GM23248 (cell line): Measurements from ENCODE around the gene HHATL. TPM values are rescaled to one million over a fixed set of nuclear protein-coding genes. Genes with fewer than 3 reads are reported as not detected.
"Not testable (repeated sequence)": the region's sequence is repeated elsewhere in the genome, so short reads cannot be mapped to it uniquely, and the experiment has no call there.

ENCODE experiments used
- DNase-seq: peaks from one replicate; pipeline ENCODE4 v3.0.0-alpha.2; 2015
- H2AFZ ChIP-seq: fragments of 200-600 bp; sonication (generic); 2 replicates; pipeline ENCODE4 v1.6.1; 2016; ENCODE audit warnings: antibody characterized with exemption
- H3F3A ChIP-seq: fragments of 200-600 bp; sonication (generic); 2 replicates; pipeline ENCODE4 v1.6.1; 2016; ENCODE audit warnings: mild to moderate bottlenecking, antibody characterized with exemption, mixed run types; ENCODE audit not compliant: insufficient read depth
- H3K27ac ChIP-seq: fragments of 200-600 bp; sonication (generic); 2 replicates; pipeline ENCODE4 v1.5.1; 2016; ENCODE audit warnings: mild to moderate bottlenecking
- H3K27me3 ChIP-seq: fragments of 200-600 bp; sonication (generic); replicated peaks from 2 replicates; pipeline ENCODE4 v1.6.1; 2016; ENCODE audit warnings: mild to moderate bottlenecking; ENCODE audit not compliant: insufficient read depth
- H3K36me3 ChIP-seq: fragments of 200-600 bp; sonication (generic); 2 replicates; pipeline ENCODE4 v1.6.1; 2016; ENCODE audit warnings: low read depth, mild to moderate bottlenecking
- H3K4me1 ChIP-seq: fragments of 200-600 bp; sonication (generic); 2 replicates; pipeline ENCODE4 v1.6.1; 2016; ENCODE audit warnings: mild to moderate bottlenecking; ENCODE audit not compliant: insufficient read depth
- H3K4me2 ChIP-seq: fragments of 200-600 bp; sonication (generic); one replicate; pipeline ENCODE4 v1.6.1; 2016; ENCODE audit warnings: mild to moderate bottlenecking; ENCODE audit not compliant: unreplicated experiment
- H3K4me3 ChIP-seq: fragments of 200-600 bp; sonication (generic); 2 replicates; pipeline ENCODE4 v1.5.1; 2016; ENCODE audit warnings: mild to moderate bottlenecking
- H3K79me2 ChIP-seq: fragments of 200-600 bp; sonication (generic); 2 replicates; pipeline ENCODE4 v1.6.1; 2016; ENCODE audit warnings: mild to moderate bottlenecking; ENCODE audit not compliant: insufficient read depth
- H3K9ac ChIP-seq: fragments of 200-600 bp; sonication (generic); 2 replicates; pipeline ENCODE4 v1.6.1; 2016; ENCODE audit warnings: mild to moderate bottlenecking
- H3K9me2 ChIP-seq: fragments of 200-600 bp; sonication (generic); 2 replicates; pipeline ENCODE4 v1.6.1; 2016; ENCODE audit warnings: mixed run types, mild to moderate bottlenecking, moderate library complexity; ENCODE audit not compliant: insufficient read depth
- H3K9me3 ChIP-seq: fragments of 200-600 bp; sonication (generic); one replicate; pipeline ENCODE4 v1.6.1; 2017; ENCODE audit warnings: low read depth
- H4K20me1 ChIP-seq: fragments of 200-600 bp; sonication (generic); 2 replicates; pipeline ENCODE4 v1.6.0; 2016; ENCODE audit not compliant: insufficient read depth
- EZH2 ChIP-seq: fragments of 200-600 bp; sonication (generic); IDR thresholded peaks from 2 replicates; pipeline ENCODE4 v1.6.1; 2018; ENCODE audit warnings: antibody characterized with exemption, mild to moderate bottlenecking; ENCODE audit not compliant: insufficient read depth, poor library complexity, severe bottlenecking
- EZH2phosphoT487 ChIP-seq: fragments of 200-600 bp; sonication (generic); IDR thresholded peaks from 2 replicates; pipeline ENCODE4 v1.6.1; 2018; ENCODE audit warnings: antibody characterized with exemption, moderate library complexity, mild to moderate bottlenecking, low read depth; ENCODE audit not compliant: insufficient read depth
- WGBS, 2 experiments: methylation state at CpG; one replicate each; pipeline ENCODE4 v1.1.6; 2015 to 2017; ENCODE audit warnings: low lambda C conversion rate in 2 of 2, low coverage in 1 of 2; ENCODE audit errors: missing lambda C conversion rate in 2 of 2; 5-methylcytosine and 5-hydroxymethylcytosine counted together
- in situ Hi-C: fragments of 300-500 bp; cut with MboI; formaldehyde crosslinking; loops from 2 replicates; pipeline ENCODE4 v1.15.0; 2020
- polyA plus RNA-seq: library from polyadenylated mRNA; unstranded; fragments of >200 nt; fragmentation: Nextera tagmentation; extraction: Ambion mirVana; gene quantifications from 2 replicates; pipeline ENCODE4 v1.2.1, GENCODE V29; 2016
- total RNA-seq: library from RNA; depleted of rRNA; stranded (reverse); fragments of >200 nt; shearing (Covaris generic); gene quantifications from 2 replicates; pipeline ENCODE4 v1.2.3, GENCODE V29; 2014

Gene HHATL
- total and polyA plus RNA-seq, 2 experiments from 2014 or later, result not detected

GRCh38 chr3:42723219-42723618, 20.6 kb upstream of the HHATL start:
- 65 to 68% methylated on average over 2 of the region's 2 CpGs for WGBS, 2 experiments
- Histone ChIP-seq H3K9me3 (no peaks in the 10 kb centered on the region), H3K27ac (no peak overlapping the region), H3K4me2 (no peak overlapping the region), H3K79me2 (no peaks in the 10 kb centered on the region), H3K4me3 (no peak overlapping the region), H3K36me3 (no peaks in the 10 kb centered on the region), H3F3A (no peaks in the 10 kb centered on the region), H3K9ac (no peak overlapping the region), H2AFZ (no peak overlapping the region), H3K27me3 (peaks cover 10% of the 10 kb centered on the region), H3K4me1 (no peaks in the 10 kb centered on the region), H3K9me2 (no peaks in the 10 kb centered on the region), H4K20me1 (no peaks in the 10 kb centered on the region)
- DNase-seq, result peak; percentile 32
- TF ChIP-seq EZH2phosphoT487 (no peak), EZH2 (no peak)
- in situ Hi-C loops, result no loop called here

GRCh38 chr3:42722442-42722841, 19.8 kb upstream of the HHATL start:
- peaks cover 10% of the 10 kb centered on the region for H3K27me3 ChIP-seq
- in situ Hi-C loops, result not testable (repeated sequence)

GRCh38 chr3:42721690-42722089, 19.1 kb upstream of the HHATL start:
- Histone ChIP-seq H3K36me3 (no peaks in the 10 kb centered on the region), H3K27ac (no peak overlapping the region), H2AFZ (no peak overlapping the region), H3K4me2 (no peak overlapping the region), H3F3A (no peaks in the 10 kb centered on the region), H3K9me3 (no peaks in the 10 kb centered on the region), H3K9me2 (no peaks in the 10 kb centered on the region), H4K20me1 (no peaks in the 10 kb centered on the region), H3K27me3 (peaks cover 10% of the 10 kb centered on the region), H3K4me1 (no peaks in the 10 kb centered on the region), H3K9ac (no peak overlapping the region), H3K79me2 (no peaks in the 10 kb centered on the region), H3K4me3 (no peak overlapping the region)
- TF ChIP-seq EZH2phosphoT487, result no peak
- TF ChIP-seq EZH2, result no peak
- DNase-seq, result no peak
- in situ Hi-C loops, result no loop called here
- 0 to 4% methylated on average over 1 of the region's 1 CpG for WGBS, 2 experiments

More at GRCh38 chr3:42722442-42722841, 19.8 kb upstream of the HHATL start:
- not testable (repeated sequence) for H3K9me2 ChIP-seq, H3K9ac ChIP-seq, H2AFZ ChIP-seq, H3K79me2 ChIP-seq, H3K4me3 ChIP-seq, H3K36me3 ChIP-seq, DNase-seq, H3F3A ChIP-seq, H3K4me2 ChIP-seq, H3K9me3 ChIP-seq, H3K27ac ChIP-seq, H4K20me1 ChIP-seq, H3K4me1 ChIP-seq
- WGBS, 2 experiments, result 88 to 96% methylated on average over 2 to 3 of the region's 3 CpGs

GRCh38 chr3:42720126-42720525, 17.5 kb upstream of the HHATL start:
- Histone ChIP-seq H3K9me3 (no peaks in the 10 kb centered on the region), H2AFZ (no peak overlapping the region), H3K4me3 (no peak overlapping the region), H4K20me1 (no peaks in the 10 kb centered on the region), H3K4me1 (no peaks in the 10 kb centered on the region), H3K79me2 (no peaks in the 10 kb centered on the region), H3K27me3 (peaks cover 10% of the 10 kb centered on the region), H3K9ac (no peak overlapping the region), H3K27ac (no peak overlapping the region), H3F3A (no peaks in the 10 kb centered on the region), H3K4me2 (no peak overlapping the region), H3K36me3 (no peaks in the 10 kb centered on the region), H3K9me2 (no peaks in the 10 kb centered on the region)
- TF ChIP-seq EZH2 (no peak), EZH2phosphoT487 (no peak)
- no peak for DNase-seq
- WGBS, 2 experiments, result 79% methylated on average over 4 of the region's 4 CpGs
- in situ Hi-C loops, result no loop called here

- no peak for TF ChIP-seq EZH2phosphoT487
- no peak for TF ChIP-seq EZH2
- no peak for DNase-seq
- Histone ChIP-seq H3K4me3 (no peak overlapping the region), H3K27ac (no peak overlapping the region), H2AFZ (no peak overlapping the region), H3K4me2 (no peak overlapping the region), H3K36me3 (no peaks in the 10 kb centered on the region), H3K9me2 (no peaks in the 10 kb centered on the region), H3K9me3 (no peaks in the 10 kb centered on the region), H3K79me2 (no peaks in the 10 kb centered on the region), H3F3A (no peaks in the 10 kb centered on the region), H3K9ac (no peak overlapping the region), H3K27me3 (peaks cover 10% of the 10 kb centered on the region), H3K4me1 (no peaks in the 10 kb centered on the region), H4K20me1 (no peaks in the 10 kb centered on the region)
- WGBS, 2 experiments, result 35 to 39% methylated on average over 6 of the region's 6 CpGs
- in situ Hi-C loops, result no loop called here
Observed at GRCh38 chr3:42719002-42719401, 16.4 kb upstream of the HHATL start.
